NCI-H1092 treated with DMSO at 0.1 percent for 48 hours (cell line): ENCODE data around the gene CEP44.
"Not testable (repeated sequence)": the region's sequence is repeated elsewhere in the genome, so short reads cannot be mapped to it uniquely, and the experiment has no call there.

Experiments used
- DNase-seq: peaks from one replicate; lab custom pipeline; 2025; lab: John Stamatoyannopoulos, UW

Gene CEP44

GRCh38 chr4:174283507-174284471 is at the start of gene CEP44, which contains the start of gene FBXO8:
Gene CEP44 (plus strand): TSS chr4:174283911. CDS start chr4:174299122, 15,211 bp downstream.
Gene FBXO8 (minus strand): TSS chr4:174283667. CDS start chr4:174263092, 20,575 bp downstream.
- peak; percentile 92 for DNase-seq

- DNase-seq: no peak
Measured at GRCh38 chr4:174236359-174236758, 47.4 kb upstream of the CEP44 start.

DNA sequence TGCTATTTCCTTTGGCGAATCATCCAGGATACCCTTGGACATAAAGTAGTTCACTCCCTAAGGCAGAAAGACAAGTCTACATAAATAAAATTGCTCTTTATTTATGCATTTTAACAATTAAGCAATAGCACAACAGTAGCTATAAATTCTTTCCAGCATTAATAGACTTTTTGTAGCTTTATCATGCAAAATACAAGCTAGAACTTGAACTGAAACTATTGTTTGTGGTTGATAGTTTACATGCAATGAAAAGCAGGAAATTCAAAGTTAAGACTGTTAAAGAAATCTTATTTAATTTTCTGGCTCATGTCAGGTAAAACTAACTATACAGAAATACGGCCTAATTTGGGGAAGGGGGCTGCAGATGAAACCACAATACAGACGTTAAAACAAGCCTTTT is 42.5 kb upstream of the CEP44 start:
- DNase-seq: no peak

DNA sequence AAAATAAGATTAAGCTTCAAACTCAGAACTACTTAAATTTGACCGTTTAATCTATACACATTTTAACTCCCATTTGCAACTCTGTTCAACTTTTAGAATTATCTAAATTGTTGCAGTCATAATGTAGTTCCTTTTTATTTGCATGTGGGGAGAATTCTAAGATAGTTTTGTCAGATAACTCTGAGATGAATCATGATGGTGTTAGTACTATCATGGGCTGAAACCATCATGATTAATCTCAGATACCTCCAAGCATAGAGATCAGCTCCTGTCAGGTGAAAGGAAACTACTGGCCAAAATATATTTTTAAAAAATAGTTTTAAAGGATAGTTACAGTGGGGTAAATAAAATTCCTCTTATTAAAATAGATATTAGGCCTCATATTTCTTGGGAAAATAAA is 39.3 kb upstream of the CEP44 start:
- no peak for DNase-seq

- DNase-seq: no peak
Measured at GRCh38 chr4:174245714-174246113, 38.0 kb upstream of the CEP44 start.

DNA sequence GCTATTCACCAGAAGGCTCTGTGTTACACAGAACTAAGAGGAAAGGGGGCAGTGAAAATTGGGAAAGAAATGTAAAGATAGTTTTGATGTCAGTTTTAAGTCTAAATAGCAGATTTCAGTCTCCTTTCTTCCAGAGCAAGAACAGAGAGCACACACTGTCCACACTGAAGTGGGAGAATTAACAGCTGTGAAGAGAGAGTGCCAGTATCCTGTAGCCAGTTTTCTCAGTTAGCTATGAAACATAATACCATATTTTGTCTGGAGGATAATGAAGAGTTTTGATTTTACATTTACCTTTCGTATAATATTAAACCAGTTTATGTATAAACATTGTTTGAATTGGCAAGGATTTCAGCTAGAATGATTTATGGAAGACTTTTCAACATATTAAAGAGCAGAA is 35.3 kb upstream of the CEP44 start:
- peak; percentile 52 for DNase-seq

DNA sequence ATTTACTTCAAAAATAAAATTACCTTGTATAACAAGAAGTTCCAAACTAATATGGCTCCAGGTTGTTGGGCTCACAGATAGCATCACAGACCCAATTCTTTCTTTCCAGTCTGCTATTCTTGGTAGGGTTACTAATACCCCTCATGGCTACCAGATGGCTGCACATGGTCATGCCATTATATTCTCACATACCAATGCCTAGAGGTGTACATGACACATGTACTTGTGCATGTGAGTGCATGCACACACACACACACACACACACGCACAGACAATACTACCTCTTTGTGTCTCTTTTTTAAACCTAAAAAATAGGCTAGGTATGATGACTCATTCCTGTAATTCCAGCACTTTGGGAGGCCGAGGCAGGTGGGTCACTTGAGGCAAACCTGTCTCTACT is 31.3 kb upstream of the CEP44 start:
- DNase-seq: no peak

GRCh38 chr4:174254613-174255012 is 29.1 kb upstream of the CEP44 start:
- DNase-seq: no peak

DNA sequence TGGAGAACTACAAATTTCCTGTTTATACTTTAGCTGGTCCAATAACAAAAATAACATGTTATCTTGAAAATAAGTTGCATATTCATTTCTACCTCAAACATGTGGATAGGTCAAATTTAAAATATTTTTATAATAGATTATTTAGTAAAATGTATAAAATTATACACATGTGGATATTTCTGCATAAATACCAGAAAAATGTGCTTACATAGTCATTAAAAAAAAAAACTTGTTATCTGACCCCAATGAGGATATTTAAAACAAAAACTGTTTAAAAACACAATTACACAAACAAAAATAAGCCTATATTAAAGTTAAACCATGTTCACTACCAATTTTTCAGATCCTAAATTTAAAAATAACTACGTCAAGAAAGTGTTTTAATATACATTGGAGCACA is 28.3 kb upstream of the CEP44 start:
- no peak for DNase-seq

GRCh38 chr4:174255786-174256185 is 27.9 kb upstream of the CEP44 start:
- DNase-seq: no peak

DNA sequence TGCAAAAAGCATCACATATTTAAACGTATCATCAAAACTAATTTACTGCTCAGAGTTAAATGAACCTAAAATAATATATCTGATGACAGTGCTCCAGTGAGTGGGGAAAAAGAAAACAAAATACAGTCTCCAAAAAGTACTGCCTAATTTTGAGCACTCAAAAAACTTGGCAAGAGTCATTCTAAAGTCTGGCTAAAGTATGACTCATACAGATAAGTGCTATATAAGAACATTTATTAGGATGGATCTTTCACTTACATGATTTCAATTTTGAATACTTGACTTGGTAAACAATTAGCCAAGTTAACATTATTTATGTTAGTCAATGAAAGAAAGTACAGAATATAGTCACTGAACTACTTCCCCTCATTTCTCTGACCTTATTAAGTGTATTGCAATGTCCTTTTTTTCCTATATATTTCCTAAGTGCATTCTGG is 27.4 kb upstream of the CEP44 start:
- DNase-seq: no peak

- no peak for DNase-seq
Measured at GRCh38 chr4:174259580-174259979, 24.1 kb upstream of the CEP44 start.

GRCh38 chr4:174260099-174260498 is 23.6 kb upstream of the CEP44 start:
- no peak for DNase-seq

DNA sequence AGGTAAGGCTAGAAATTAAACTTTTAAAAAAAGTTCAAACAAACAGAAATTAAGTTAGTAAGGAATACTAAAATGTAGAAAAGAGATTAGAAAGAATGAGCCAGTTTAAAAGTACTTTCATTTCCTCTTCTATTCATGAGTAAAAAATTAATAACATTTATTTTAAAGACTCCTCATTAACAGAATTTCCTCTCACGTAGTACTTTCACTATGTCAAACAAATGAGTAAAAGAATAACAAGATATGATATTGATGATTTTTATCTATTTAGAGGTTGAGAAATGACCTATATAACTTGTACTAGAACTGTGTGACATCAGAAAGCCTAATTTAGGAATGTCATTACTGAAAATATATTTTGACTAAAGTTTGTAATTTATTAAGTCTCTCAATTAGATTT is 22.3 kb upstream of the CEP44 start:
- not testable (repeated sequence) for DNase-seq

GRCh38 chr4:174262624-174263444 is 20.9 kb upstream of the CEP44 start:
- DNase-seq: no peak

GRCh38 chr4:174263445-174263736 is 20.3 kb upstream of the CEP44 start:
- no peak for DNase-seq

GRCh38 chr4:174265916-174266315 is 17.8 kb upstream of the CEP44 start:
- peak; percentile 34 for DNase-seq

GRCh38 chr4:174266416-174266815 is 17.3 kb upstream of the CEP44 start:
- DNase-seq: no peak

- DNase-seq: no peak
Measured at GRCh38 chr4:174273930-174274329, 9.8 kb upstream of the CEP44 start.

GRCh38 chr4:174274436-174274835 is 9.3 kb upstream of the CEP44 start:
- no peak for DNase-seq

DNA sequence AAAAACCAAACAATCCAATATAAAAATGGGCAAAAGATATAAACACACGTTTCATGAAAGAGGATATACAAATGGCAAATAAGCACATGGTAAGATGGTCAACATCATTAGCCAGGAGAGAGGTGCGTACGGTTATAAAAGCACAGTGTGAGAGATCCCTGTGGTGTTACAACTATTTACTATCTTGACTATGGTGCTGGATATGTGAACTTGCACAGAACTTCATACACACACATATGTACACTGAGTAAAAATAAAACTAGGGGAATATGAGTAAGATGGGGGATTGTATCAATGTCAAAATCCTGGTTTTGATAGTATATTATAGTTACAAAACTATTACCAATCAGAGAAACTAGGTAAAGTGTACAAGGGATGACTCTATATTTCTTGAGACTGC is 8.6 kb upstream of the CEP44 start:
- DNase-seq: no peak

DNA sequence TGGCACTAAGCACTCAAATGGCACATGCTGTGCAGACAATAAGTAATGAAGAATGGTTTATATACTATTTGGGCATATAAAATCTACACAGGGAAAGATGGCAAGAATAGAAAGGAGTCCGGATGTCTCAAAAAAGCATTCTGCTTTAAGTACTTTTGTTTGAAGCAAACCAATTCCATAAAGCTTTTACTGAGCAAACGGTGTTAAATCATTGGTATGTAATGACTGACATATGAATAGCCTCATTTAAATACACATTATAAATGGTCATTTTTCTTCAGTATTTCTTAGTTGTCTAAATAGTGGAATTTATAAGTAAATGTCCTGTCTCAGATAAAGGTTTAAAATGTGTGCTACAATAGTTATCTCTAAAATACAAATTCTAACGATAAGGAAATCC is 6.3 kb upstream of the CEP44 start:
- DNase-seq: no peak

DNA sequence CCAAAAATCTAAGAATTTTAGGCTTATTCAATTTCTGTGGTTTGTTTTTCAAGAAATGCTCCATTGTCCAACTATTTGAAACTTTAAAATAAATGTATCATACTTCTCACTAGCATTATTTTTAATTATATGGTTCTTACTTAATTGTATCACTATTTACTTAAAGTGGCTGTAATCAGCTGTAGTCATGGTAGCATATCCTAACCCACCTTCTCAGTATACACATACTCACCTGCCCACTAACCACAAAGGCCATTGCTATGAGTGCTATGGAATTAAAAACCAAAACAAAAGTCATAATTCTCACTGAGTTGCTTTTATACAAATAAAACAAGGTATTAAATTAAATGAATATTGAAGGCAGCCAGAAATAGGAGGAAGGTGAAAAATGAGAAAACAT is 5.2 kb upstream of the CEP44 start:
- no peak for DNase-seq
